Mammary epithelial cell (primary cell): ENCODE data around the gene UNC79.

Experiments used
- EZH2 ChIP-seq: IDR thresholded peaks from 2 replicates; pipeline ENCODE4 v1.6.1; 2012; ENCODE audit warnings: low read length, inconsistent platforms, borderline replicate concordance
- TF ChIP-seq, protein P1 (sequence below), 2 donors: IDR thresholded peaks in 1 of 2; conservative IDR thresholded peaks in 1 of 2; 2 replicates each; pipeline ENCODE4 v1.5.1; 2011 to 2012; ENCODE audit warnings: inconsistent platforms in 2 of 2, low read length in 2 of 2, mild to moderate bottlenecking in 2 of 2, control low read depth in 1 of 2, low read depth in 1 of 2; ENCODE audit not compliant: insufficient read depth in 1 of 2; ENCODE audit errors: extremely low read depth in 1 of 2

DNA sequence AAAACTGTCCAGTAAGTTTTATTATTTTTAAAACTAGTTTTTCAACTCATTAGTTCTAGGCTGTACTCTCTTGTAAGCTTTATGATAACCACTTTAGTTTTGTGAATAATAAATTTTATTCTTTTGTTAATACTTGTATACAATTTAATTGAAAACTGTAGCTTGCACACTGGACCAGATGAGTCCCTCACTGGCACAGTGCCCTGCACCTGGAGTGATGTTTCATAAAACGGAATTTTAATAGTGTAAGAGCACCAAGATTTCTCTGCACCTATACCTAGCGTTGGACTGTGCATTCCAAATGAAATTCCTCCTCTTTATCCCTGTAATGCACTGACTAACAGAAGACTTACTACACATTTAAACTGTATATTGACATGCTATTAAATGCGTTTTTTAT is 276.7 kb downstream of the UNC79 start:
- TF ChIP-seq, protein P1, sequence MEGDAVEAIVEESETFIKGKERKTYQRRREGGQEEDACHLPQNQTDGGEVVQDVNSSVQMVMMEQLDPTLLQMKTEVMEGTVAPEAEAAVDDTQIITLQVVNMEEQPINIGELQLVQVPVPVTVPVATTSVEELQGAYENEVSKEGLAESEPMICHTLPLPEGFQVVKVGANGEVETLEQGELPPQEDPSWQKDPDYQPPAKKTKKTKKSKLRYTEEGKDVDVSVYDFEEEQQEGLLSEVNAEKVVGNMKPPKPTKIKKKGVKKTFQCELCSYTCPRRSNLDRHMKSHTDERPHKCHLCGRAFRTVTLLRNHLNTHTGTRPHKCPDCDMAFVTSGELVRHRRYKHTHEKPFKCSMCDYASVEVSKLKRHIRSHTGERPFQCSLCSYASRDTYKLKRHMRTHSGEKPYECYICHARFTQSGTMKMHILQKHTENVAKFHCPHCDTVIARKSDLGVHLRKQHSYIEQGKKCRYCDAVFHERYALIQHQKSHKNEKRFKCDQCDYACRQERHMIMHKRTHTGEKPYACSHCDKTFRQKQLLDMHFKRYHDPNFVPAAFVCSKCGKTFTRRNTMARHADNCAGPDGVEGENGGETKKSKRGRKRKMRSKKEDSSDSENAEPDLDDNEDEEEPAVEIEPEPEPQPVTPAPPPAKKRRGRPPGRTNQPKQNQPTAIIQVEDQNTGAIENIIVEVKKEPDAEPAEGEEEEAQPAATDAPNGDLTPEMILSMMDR (conservative IDR thresholded peaks at IDR 0.05 in 1 of 2, IDR thresholded peaks at IDR 0.05 in 1 of 2; ENCODE audit: extremely low read depth in 1 of 2, insufficient read depth in 1 of 2, low read depth in 1 of 2, low read length in 2 of 2), result no peak
- no peak for TF ChIP-seq EZH2
